GM12872 (cell line): ENCODE measurements around the gene CWC22.

Experiments
- TF ChIP-seq, protein P1 (sequence below): IDR thresholded peaks from 3 replicates; pipeline ENCODE4 v1.5.1; 2011; ENCODE audit warnings: low read depth, mild to moderate bottlenecking, low read length, moderate library complexity; ENCODE audit not compliant: insufficient read depth

CWC22 gene

DNA sequence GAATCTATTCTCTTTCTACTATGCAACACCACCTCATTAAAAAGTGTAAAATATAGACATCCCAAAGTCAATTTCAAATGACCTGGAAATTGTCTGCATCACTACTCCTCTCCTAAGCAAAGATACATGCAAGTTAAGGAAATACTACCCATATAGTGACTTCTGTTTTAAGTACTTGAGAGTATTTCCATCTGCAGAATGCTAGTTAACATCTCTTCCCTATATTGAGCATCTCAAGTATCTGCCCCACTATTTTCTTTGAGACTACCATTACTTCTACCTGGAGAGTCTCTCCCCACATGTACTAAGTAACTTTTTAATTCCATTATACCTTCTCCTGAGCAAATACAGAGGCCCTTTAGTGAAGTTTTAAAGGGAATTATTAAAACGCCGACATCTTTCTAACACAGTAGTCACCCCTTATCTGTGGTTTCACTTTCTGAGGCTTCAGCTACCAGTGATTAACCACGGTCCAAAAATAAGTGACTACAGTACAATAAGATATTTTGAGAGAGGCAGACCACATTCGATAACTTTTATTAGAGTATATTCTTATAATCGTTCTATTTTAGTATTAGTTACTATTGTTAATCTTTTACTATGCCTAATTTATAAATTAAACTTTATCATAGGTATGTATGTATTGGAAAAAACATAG is 21.8 kb downstream of the CWC22 start:
- TF ChIP-seq, protein P1, sequence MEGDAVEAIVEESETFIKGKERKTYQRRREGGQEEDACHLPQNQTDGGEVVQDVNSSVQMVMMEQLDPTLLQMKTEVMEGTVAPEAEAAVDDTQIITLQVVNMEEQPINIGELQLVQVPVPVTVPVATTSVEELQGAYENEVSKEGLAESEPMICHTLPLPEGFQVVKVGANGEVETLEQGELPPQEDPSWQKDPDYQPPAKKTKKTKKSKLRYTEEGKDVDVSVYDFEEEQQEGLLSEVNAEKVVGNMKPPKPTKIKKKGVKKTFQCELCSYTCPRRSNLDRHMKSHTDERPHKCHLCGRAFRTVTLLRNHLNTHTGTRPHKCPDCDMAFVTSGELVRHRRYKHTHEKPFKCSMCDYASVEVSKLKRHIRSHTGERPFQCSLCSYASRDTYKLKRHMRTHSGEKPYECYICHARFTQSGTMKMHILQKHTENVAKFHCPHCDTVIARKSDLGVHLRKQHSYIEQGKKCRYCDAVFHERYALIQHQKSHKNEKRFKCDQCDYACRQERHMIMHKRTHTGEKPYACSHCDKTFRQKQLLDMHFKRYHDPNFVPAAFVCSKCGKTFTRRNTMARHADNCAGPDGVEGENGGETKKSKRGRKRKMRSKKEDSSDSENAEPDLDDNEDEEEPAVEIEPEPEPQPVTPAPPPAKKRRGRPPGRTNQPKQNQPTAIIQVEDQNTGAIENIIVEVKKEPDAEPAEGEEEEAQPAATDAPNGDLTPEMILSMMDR, result no peak

DNA sequence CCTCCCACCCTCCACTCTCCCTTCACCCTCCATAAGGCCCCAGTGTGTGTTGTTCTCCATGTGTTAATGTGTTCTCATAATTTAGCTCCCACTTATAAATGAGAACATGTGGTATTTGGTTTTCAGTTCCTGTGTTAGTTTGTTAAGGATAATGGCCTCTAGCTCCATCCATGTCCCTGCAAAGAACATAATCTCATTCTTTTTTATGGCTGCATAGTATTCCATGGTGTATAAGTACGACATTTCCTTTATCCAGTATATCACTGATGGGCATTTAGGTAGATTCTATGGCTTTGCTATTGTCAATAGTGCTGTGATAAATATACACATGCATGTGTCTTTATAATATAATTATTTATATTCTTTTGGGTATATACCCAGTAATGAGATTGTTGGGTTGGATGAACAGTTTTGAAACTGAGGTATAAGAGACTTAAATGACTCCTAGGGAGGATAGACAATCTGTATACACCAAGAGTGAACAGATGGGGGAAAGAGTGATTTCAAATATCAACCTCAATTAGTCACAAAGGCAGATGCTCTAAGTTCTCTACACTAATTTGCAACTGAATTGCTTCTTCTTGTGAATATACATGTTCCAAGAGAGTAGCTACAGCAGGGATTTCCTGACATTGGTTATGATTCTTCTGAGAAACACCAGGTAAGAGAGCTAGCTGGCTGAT is 23.7 kb downstream of the CWC22 start:
- TF ChIP-seq, protein P1, result no peak

DNA sequence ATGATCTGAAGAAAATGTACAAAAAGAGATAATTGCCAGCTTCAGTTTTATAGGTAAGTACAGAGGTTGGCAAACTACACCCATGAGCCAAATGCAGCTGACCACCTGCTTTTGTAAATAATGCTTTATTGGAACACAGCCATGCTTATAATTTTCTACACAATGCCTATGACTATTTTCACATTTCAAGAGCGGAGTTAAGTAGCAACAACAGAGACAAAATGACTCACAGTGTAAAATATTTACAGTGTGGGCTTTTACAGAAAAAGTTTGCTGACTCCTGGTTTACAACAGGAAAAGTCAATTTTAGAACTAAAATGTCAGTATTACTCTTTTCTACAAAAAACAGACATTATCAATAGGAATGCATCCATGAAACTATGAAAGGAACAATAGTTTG is 26.0 kb downstream of the CWC22 start:
- TF ChIP-seq, protein P1, result no peak

DNA sequence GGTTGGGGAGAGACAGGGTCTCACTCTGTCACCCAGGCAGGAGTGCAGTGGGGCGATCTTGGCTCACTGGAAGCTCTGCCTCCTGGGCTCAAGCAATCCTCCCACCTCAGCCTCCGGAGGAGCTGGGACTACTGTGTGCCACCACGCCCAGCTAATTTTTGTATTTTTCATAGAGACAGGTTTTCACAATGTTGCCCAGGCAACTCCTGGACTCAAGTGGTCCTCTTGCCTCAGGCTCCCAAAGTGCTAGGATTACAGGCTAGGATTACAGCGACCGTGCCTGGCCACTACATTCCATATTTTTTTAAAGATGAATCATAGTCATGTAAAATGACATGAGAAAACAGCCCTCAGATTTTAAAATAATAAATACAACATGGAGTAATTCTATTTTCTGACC is 32.3 kb downstream of the CWC22 start:
- TF ChIP-seq, protein P1, result no peak

DNA sequence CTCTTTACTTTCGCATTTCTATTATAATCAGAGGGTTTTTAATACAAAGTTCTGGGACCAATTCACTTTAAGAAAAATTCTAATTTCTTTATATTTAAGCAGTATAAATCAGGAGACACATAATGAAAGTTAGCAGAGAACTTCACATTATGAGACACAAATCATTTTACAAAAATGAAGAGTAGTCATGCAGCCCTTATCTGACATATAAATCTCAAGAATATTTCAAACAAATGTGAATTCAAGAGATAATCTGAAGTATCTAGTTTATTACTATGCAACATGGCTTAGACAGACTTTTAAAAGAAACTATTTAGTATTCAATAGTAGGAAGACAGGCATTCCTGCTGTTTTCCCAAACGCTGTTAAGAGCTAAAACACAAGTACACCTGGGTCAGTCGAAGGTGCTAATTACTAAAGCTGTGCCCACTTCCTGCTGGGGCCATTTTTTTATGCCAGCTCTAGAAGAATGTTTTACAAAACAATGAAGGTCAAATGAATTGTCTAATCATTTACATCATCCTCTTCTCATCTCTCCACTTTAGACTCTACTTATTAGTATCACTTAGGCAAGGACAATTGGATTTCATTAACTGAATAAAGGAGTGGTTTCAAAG is 40.2 kb downstream of the CWC22 start:
- TF ChIP-seq, protein P1, result no peak

DNA sequence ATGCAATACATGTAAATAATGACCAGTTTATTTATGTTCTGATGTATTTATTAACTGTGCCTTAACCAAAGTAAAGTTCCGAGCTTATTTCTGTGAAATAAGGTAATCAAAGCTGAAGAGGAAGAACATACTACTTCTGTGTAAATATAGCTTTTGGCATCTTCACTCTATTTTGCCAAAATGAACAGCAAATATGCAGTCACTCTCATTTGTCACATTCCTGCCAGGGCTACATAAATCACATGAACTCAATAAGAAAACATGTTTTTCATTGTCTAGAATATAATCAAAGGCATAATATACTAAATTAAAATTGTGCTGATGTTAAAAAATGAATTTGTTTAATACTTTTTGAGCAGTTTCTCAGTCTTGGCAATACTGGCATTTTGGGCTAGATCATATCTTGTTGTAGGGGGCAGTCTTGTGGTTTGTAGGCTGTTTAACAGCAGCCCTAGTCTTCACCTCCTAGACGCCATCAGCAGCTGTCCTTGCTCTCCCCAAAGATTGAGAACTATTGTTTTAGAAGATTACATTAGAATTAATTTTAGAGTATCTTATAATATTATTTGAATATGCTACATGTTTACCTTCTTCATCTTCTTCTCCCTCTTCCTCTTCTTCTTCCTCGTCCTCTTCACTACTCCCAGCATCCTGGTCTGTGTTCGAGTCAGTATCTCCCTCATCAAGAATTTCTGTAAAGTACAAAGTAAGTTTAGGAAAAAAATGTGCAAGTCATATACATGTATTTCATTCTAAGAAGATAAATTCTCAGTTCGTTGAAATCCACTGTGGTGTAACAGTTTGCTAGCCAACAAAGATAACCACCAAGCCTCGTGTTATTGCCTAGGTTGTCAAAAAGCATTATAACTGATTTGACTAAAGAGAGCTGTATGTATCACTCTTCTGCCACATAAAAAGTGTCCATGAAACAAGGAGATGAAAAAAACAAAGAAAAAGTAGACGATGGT is 41.5 kb downstream of the CWC22 start:
- TF ChIP-seq, protein P1, result no peak

DNA sequence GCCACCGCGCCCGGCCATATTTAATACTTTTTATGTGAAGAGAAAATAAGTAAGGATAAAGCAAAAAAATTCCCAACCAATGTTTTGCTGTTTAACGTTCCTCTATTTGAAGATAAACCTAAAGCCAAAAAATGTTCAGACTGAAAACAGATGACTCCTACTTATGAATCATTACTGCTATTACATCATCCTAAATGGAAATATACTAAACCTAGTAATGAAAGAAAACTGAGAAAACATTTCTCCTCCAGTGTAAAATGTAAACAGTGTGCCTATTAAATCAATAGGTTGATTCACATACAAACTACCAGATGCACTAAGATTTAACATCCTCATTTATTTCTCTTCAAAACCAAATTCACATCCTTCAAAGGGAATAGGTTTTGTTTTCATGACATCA is 43.5 kb downstream of the CWC22 start:
- TF ChIP-seq, protein P1, result no peak
